ENCODE measurements around the gene PPFIA4. TPM values are rescaled to one million over a fixed set of nuclear protein-coding genes. Genes with fewer than 3 reads are reported as not detected.

PPFIA4 gene
- polyA plus RNA-seq, 3 donors, result 5.8 to 6.7 (median 6.6) TPM

GRCh38 chr1:203056012-203056411, 29.7 kb downstream of the PPFIA4 start:
- DNase-seq (ENCODE audit: low read depth in 3 of 3, low spot score in 2 of 3), result no peak

- no peak for DNase-seq (ENCODE audit: low read depth in 3 of 3, low spot score in 2 of 3)
Observed at GRCh38 chr1:203056516-203056915, 30.2 kb downstream of the PPFIA4 start.

GRCh38 chr1:203057911-203058675, 31.8 kb downstream of the PPFIA4 start:
- no peak for DNase-seq (ENCODE audit: low read depth in 3 of 3, low spot score in 2 of 3)

- DNase-seq (ENCODE audit: low read depth in 3 of 3, low spot score in 2 of 3), result no peak
Observed at GRCh38 chr1:203058676-203058935, 32.3 kb downstream of the PPFIA4 start.

GRCh38 chr1:203059485-203059884, 33.2 kb downstream of the PPFIA4 start:
- DNase-seq (ENCODE audit: low read depth in 3 of 3, low spot score in 2 of 3), result no peak

GRCh38 chr1:203060115-203060514, 33.8 kb downstream of the PPFIA4 start:
- no peak for DNase-seq (ENCODE audit: low read depth in 3 of 3, low spot score in 2 of 3)

- no peak for DNase-seq (ENCODE audit: low read depth in 3 of 3, low spot score in 2 of 3)
Observed at GRCh38 chr1:203063287-203063686, 37.0 kb downstream of the PPFIA4 start.

- DNase-seq (ENCODE audit: low read depth in 3 of 3, low spot score in 2 of 3), result no peak
Observed at GRCh38 chr1:203065191-203065590, 38.9 kb downstream of the PPFIA4 start.

GRCh38 chr1:203065986-203066385, 39.7 kb downstream of the PPFIA4 start:
- DNase-seq (ENCODE audit: low read depth in 3 of 3, low spot score in 2 of 3), result no peak

GRCh38 chr1:203066965-203067364, 40.7 kb downstream of the PPFIA4 start:
- DNase-seq (ENCODE audit: low read depth in 3 of 3, low spot score in 2 of 3), result no peak

GRCh38 chr1:203069030-203069747, 42.9 kb downstream of the PPFIA4 start:
- DNase-seq (ENCODE audit: low read depth in 3 of 3, low spot score in 2 of 3), result peak; percentile 58 to 64 (median 62)

GRCh38 chr1:203072002-203072602, 45.8 kb downstream of the PPFIA4 start:
- DNase-seq (ENCODE audit: low read depth in 3 of 3, low spot score in 2 of 3), result no peak

- DNase-seq (ENCODE audit: low read depth in 3 of 3, low spot score in 2 of 3), result no peak
Observed at GRCh38 chr1:203072911-203073310, 46.6 kb downstream of the PPFIA4 start.

- DNase-seq (ENCODE audit: low read depth in 3 of 3, low spot score in 2 of 3), result no peak
Observed at GRCh38 chr1:203073469-203073868, 47.2 kb downstream of the PPFIA4 start.

GRCh38 chr1:203074610-203075009, 48.3 kb downstream of the PPFIA4 start:
- no peak for DNase-seq (ENCODE audit: low read depth in 3 of 3, low spot score in 2 of 3)

- no peak for DNase-seq (ENCODE audit: low read depth in 3 of 3, low spot score in 2 of 3)
Observed at GRCh38 chr1:203075236-203076030, 49.1 kb downstream of the PPFIA4 start.

- no peak for DNase-seq (ENCODE audit: low read depth in 3 of 3, low spot score in 2 of 3)
Observed at GRCh38 chr1:203076031-203076511, 49.8 kb downstream of the PPFIA4 start.

GRCh38 chr1:203077367-203077766, 51.1 kb downstream of the PPFIA4 start:
- DNase-seq (ENCODE audit: low read depth in 3 of 3, low spot score in 2 of 3), result no peak

GRCh38 chr1:203077956-203078355, 51.7 kb downstream of the PPFIA4 start:
- no peak for DNase-seq (ENCODE audit: low read depth in 3 of 3, low spot score in 2 of 3)

- no peak for DNase-seq (ENCODE audit: low read depth in 3 of 3, low spot score in 2 of 3)
Observed at GRCh38 chr1:203078478-203078877, 52.2 kb downstream of the PPFIA4 start.

- DNase-seq (ENCODE audit: low read depth in 3 of 3, low spot score in 2 of 3), result no peak
Observed at GRCh38 chr1:203080456-203080855, 54.2 kb downstream of the PPFIA4 start.

Data from right renal cortex interstitium (tissue), 3 donors.